Amygdala (tissue), 56 donors: ENCODE data around the gene DLK1.

Experiments used
- DNase-seq, 56 donors: peaks; one replicate each; lab custom pipeline; 2025; lab: John Stamatoyannopoulos, UW

DLK1 gene

GRCh38 chr14:100749967-100750597 lies 23.4 kb downstream of the DLK1 start:
- no peak for DNase-seq

- no peak for DNase-seq
Observed at GRCh38 chr14:100750762-100751699, 24.3 kb downstream of the DLK1 start.

- DNase-seq, result no peak
Observed at GRCh38 chr14:100754020-100754419, 27.3 kb downstream of the DLK1 start.

GRCh38 chr14:100755649-100756048 lies 29.0 kb downstream of the DLK1 start:
- no peak for DNase-seq

GRCh38 chr14:100761481-100761880 lies 34.8 kb downstream of the DLK1 start:
- DNase-seq, result no peak

- DNase-seq, result no peak
Observed at GRCh38 chr14:100762089-100762515, 35.4 kb downstream of the DLK1 start.

- DNase-seq, result no peak
Observed at GRCh38 chr14:100762901-100763300, 36.2 kb downstream of the DLK1 start.

- no peak for DNase-seq
Observed at GRCh38 chr14:100764471-100765115, 37.9 kb downstream of the DLK1 start.

- no peak for DNase-seq
Observed at GRCh38 chr14:100765296-100765695, 38.6 kb downstream of the DLK1 start.

GRCh38 chr14:100765991-100766390 lies 39.3 kb downstream of the DLK1 start:
- DNase-seq, result no peak

- no peak for DNase-seq
Observed at GRCh38 chr14:100767003-100767787, 40.5 kb downstream of the DLK1 start.

GRCh38 chr14:100767788-100768536 lies 41.3 kb downstream of the DLK1 start:
- no peak for DNase-seq

- DNase-seq, result no peak
Observed at GRCh38 chr14:100769035-100769939, 42.6 kb downstream of the DLK1 start.

GRCh38 chr14:100770046-100770445 lies 43.4 kb downstream of the DLK1 start:
- DNase-seq, result no peak

- no peak for DNase-seq
Observed at GRCh38 chr14:100770605-100771120, 44.0 kb downstream of the DLK1 start.

GRCh38 chr14:100771121-100771800 lies 44.6 kb downstream of the DLK1 start:
- DNase-seq, result no peak

- DNase-seq, result no peak
Observed at GRCh38 chr14:100772607-100773165, 46.0 kb downstream of the DLK1 start.
